ENCODE data around the gene MECP2. TPM values are rescaled to one million over a fixed set of nuclear protein-coding genes. Genes with fewer than 3 reads are reported as not detected.

Gene MECP2
- total RNA-seq, 1 experiment from 2014 or later = 88.9 TPM

GRCh38 chrX:154016366-154017076 is 81.0 kb downstream of the MECP2 start:
- Histone ChIP-seq H3K36me3 (ENCODE audit: control insufficient read depth, insufficient read depth, low read length) (no peaks in the 10 kb centered on the region), H3K4me1 (ENCODE audit: control insufficient read depth, insufficient read depth, low read length) (peaks cover 39% of the 10 kb centered on the region), H3K4me3 (ENCODE audit: low read depth in 2 of 2, low read length in 2 of 2) (no peak overlapping the region), H3K27me3 (ENCODE audit: control insufficient read depth, insufficient read depth, low read length) (no peaks in the 10 kb centered on the region), H3K9me3 (ENCODE audit: control insufficient read depth, insufficient read depth, low read depth, low read length) (no peaks in the 10 kb centered on the region), H3K27ac (ENCODE audit: low read length) (no peak overlapping the region)
- ATAC-seq (no peak), DNase-seq (ENCODE audit: low read depth, low spot score) (no peak)
- ChIA-PET POLR2A (no interaction called here), CTCF (no interaction called here)
- in situ Hi-C loops (cut with HindIII; ENCODE audit: low pct_unique_long_range_greater_than_20kb, low sequenced_read_pairs) = no loop called here
- intact Hi-C loops (cut with micrococcal nuclease; ENCODE audit: unreplicated experiment) = no loop called here
- TF ChIP-seq TCF7L2 (IDR thresholded peaks at IDR 0.05; ENCODE audit: low read depth, low read length) = no peak
- no peak for TF ChIP-seq REST (IDR thresholded peaks at IDR 0.05; ENCODE audit: insufficient read depth in 1 of 2, low read depth in 2 of 2, low read length in 1 of 2)
- no peak for TF ChIP-seq CTCF (IDR thresholded peaks at IDR 0.05)
- TF ChIP-seq POLR2AphosphoS5 (IDR thresholded peaks at IDR 0.05; ENCODE audit: low read depth, low read length) = no peak
- no peak for TF ChIP-seq SIN3A (IDR thresholded peaks at IDR 0.05; ENCODE audit: borderline replicate concordance, insufficient read depth, low read depth, low read length)
- no TSS peak for BruUV-seq (replicated peaks)

- ChIA-PET POLR2A (no interaction called here), CTCF (no interaction called here)
- Histone ChIP-seq H3K4me3 (ENCODE audit: low read depth in 2 of 2, low read length in 2 of 2) (no peak overlapping the region), H3K4me1 (ENCODE audit: control insufficient read depth, insufficient read depth, low read length) (peaks cover 31% of the 10 kb centered on the region), H3K27me3 (ENCODE audit: control insufficient read depth, insufficient read depth, low read length) (no peaks in the 10 kb centered on the region), H3K9me3 (ENCODE audit: control insufficient read depth, insufficient read depth, low read depth, low read length) (no peaks in the 10 kb centered on the region), H3K27ac (ENCODE audit: low read length) (no peak overlapping the region), H3K36me3 (ENCODE audit: control insufficient read depth, insufficient read depth, low read length) (no peaks in the 10 kb centered on the region; the same call in 1 of the 2 replicates)
- DNase-seq (ENCODE audit: low read depth, low spot score) = no peak
- intact Hi-C loops (cut with micrococcal nuclease; ENCODE audit: unreplicated experiment) = no loop called here
- ATAC-seq = no peak
- TF ChIP-seq SIN3A (IDR thresholded peaks at IDR 0.05; ENCODE audit: borderline replicate concordance, insufficient read depth, low read depth, low read length) (no peak), CTCF (IDR thresholded peaks at IDR 0.05) (no peak), TCF7L2 (IDR thresholded peaks at IDR 0.05; ENCODE audit: low read depth, low read length) (no peak), POLR2AphosphoS5 (IDR thresholded peaks at IDR 0.05; ENCODE audit: low read depth, low read length) (no peak), REST (IDR thresholded peaks at IDR 0.05; ENCODE audit: insufficient read depth in 1 of 2, low read depth in 2 of 2, low read length in 1 of 2) (no peak)
- in situ Hi-C loops (cut with HindIII; ENCODE audit: low pct_unique_long_range_greater_than_20kb, low sequenced_read_pairs) = no loop called here
- BruUV-seq (replicated peaks) = no TSS peak
Measured at GRCh38 chrX:154015581-154016264, 81.8 kb downstream of the MECP2 start.
